NCI-H1417 (cell line): ENCODE measurements around the gene ATP10A.

Source experiments
- DNase-seq, 3 experiments: peaks; one replicate each; lab custom pipeline; 2025; lab: John Stamatoyannopoulos, UW

The ATP10A gene

GRCh38 chr15:25719101-25719985 is 143.8 kb downstream of the ATP10A start:
- DNase-seq = no peak

GRCh38 chr15:25718597-25718996 is 144.5 kb downstream of the ATP10A start:
- no peak for DNase-seq

GRCh38 chr15:25718169-25718536 is 145.0 kb downstream of the ATP10A start:
- DNase-seq = no peak

GRCh38 chr15:25717457-25718168 is 145.5 kb downstream of the ATP10A start:
- no peak for DNase-seq

GRCh38 chr15:25717127-25717456 is 146.0 kb downstream of the ATP10A start:
- no peak for DNase-seq

GRCh38 chr15:25716414-25717126 is 146.6 kb downstream of the ATP10A start:
- no peak for DNase-seq

GRCh38 chr15:25715536-25716413 is 147.4 kb downstream of the ATP10A start:
- DNase-seq = no peak

- no peak for DNase-seq
Observed at GRCh38 chr15:25714538-25714840, 148.6 kb downstream of the ATP10A start.

- DNase-seq = no peak
Observed at GRCh38 chr15:25713736-25714537, 149.2 kb downstream of the ATP10A start.

GRCh38 chr15:25712961-25713355 is 150.2 kb downstream of the ATP10A start:
- no peak for DNase-seq

GRCh38 chr15:25712192-25712960 is 150.8 kb downstream of the ATP10A start:
- DNase-seq = no peak

- no peak for DNase-seq
Observed at GRCh38 chr15:25711691-25712090, 151.4 kb downstream of the ATP10A start.

GRCh38 chr15:25711164-25711563 is 152.0 kb downstream of the ATP10A start:
- DNase-seq = no peak

GRCh38 chr15:25710184-25710583 is 152.9 kb downstream of the ATP10A start:
- DNase-seq = peak in 1 of 3 experiments; percentile 5

- DNase-seq = no peak
Observed at GRCh38 chr15:25709437-25710159, 153.5 kb downstream of the ATP10A start.

GRCh38 chr15:25708391-25708790 is 154.7 kb downstream of the ATP10A start:
- DNase-seq = no peak

- no peak for DNase-seq
Observed at GRCh38 chr15:25707656-25708365, 155.3 kb downstream of the ATP10A start.

- no peak for DNase-seq
Observed at GRCh38 chr15:25706176-25706955, 156.8 kb downstream of the ATP10A start.
